H1 (cell line): Measurements from ENCODE around the gene CLUH. TPM values are rescaled to one million over a fixed set of nuclear protein-coding genes. Genes with fewer than 3 reads are reported as not detected.

Source experiments
- CTCF ChIA-PET: fragments of 300-600 bp; sonication (Branson Sonifier 250); formaldehyde crosslinking; loops from one replicate; lab custom pipeline; 2021; ENCODE audit not compliant: partially characterized antibody; lab: Charles Lee
- POLR2A ChIA-PET: fragments of 300-600 bp; sonication (Branson Sonifier 250); formaldehyde crosslinking; loops from one replicate; lab custom pipeline; 2021; ENCODE audit warnings: inconsistent platforms; ENCODE audit not compliant: partially characterized antibody; lab: Charles Lee
- DNase-seq, 2 experiments: peaks; one replicate each; pipeline versions ENCODE4 v3.0.0 to v3.0.0-alpha.2; 2010 to 2022; ENCODE audit warnings: low spot score in 2 of 2, low read depth in 1 of 2, mixed read lengths in 1 of 2
- FAIRE-seq: peaks from 2 replicates; lab custom pipeline; 2011; peaks lifted over from hg19 to GRCh38; lab: Jason Lieb, UNC
- H2AFZ ChIP-seq: 2 replicates; pipeline ENCODE4 v1.8.1; 2012; ENCODE audit warnings: low read length, inconsistent platforms
- H2AK5ac ChIP-seq: 2 replicates; pipeline ENCODE4 v1.6.1; 2013; ENCODE audit warnings: low read depth, low read length
- H2BK120ac ChIP-seq: replicated peaks from 2 replicates; pipeline ENCODE3; 2013; ENCODE audit warnings: low read depth, low read length, inconsistent platforms
- H2BK12ac ChIP-seq: 2 replicates; pipeline ENCODE4 v1.6.1; 2013; ENCODE audit warnings: low read depth, low read length
- H2BK15ac ChIP-seq: 2 replicates; pipeline ENCODE4 v1.6.1; 2013; ENCODE audit warnings: low read length
- H2BK20ac ChIP-seq: 2 replicates; pipeline ENCODE4 v1.6.1; 2013; ENCODE audit warnings: low read length
- H2BK5ac ChIP-seq: 2 replicates; pipeline ENCODE4 v1.6.1; 2013; ENCODE audit warnings: low read depth, low read length
- H3K14ac ChIP-seq: 2 replicates; pipeline ENCODE4 v1.6.1; 2013; ENCODE audit warnings: inconsistent platforms; ENCODE audit not compliant: insufficient read length
- H3K18ac ChIP-seq: 2 replicates; pipeline ENCODE4 v1.6.1; 2013; ENCODE audit warnings: low read length; ENCODE audit errors: extremely low read depth
- H3K23ac ChIP-seq: 2 replicates; pipeline ENCODE4 v1.6.1; 2013; ENCODE audit warnings: inconsistent platforms; ENCODE audit not compliant: insufficient read length
- H3K23me2 ChIP-seq: 2 replicates; pipeline ENCODE4 v1.6.1; 2013; ENCODE audit warnings: low read depth, low read length
- H3K27ac ChIP-seq: 2 replicates; pipeline ENCODE4 v1.6.1; 2011; ENCODE audit warnings: low read depth, low read length, inconsistent platforms
- H3K27me3 ChIP-seq, 4 experiments: replicated peaks in 1 of 4; 1 replicate in 1 of 4; 2 replicates in 3 of 4; pipeline versions ENCODE4 v1.6.1 to v1.8.1; 2011 to 2013; ENCODE audit warnings: low read length in 3 of 4, mild to moderate bottlenecking in 3 of 4, inconsistent platforms in 2 of 4, mixed read lengths in 2 of 4, moderate library complexity in 1 of 4; ENCODE audit not compliant: control insufficient read depth in 3 of 4, insufficient read depth in 3 of 4; ENCODE audit errors: extremely low read depth in 1 of 4
- H3K36me3 ChIP-seq, 4 experiments: 2 replicates each; pipeline versions ENCODE4 v1.6.1 to v1.8.1; 2011 to 2013; ENCODE audit warnings: mild to moderate bottlenecking in 4 of 4, low read length in 3 of 4, moderate library complexity in 2 of 4, control low read depth in 1 of 4, inconsistent platforms in 1 of 4; ENCODE audit not compliant: insufficient read depth in 4 of 4, control insufficient read depth in 2 of 4
- H3K4ac ChIP-seq: replicated peaks from 2 replicates; pipeline ENCODE3; 2013; ENCODE audit warnings: low read length, low read depth, mixed read lengths, inconsistent platforms; ENCODE audit not compliant: insufficient read length
- H3K4me1 ChIP-seq, 4 experiments: replicated peaks in 1 of 4; 1 replicate in 1 of 4; 2 replicates in 3 of 4; pipeline versions ENCODE4 v1.6.1 to v1.8.1; 2011 to 2013; ENCODE audit warnings: low read length in 3 of 4, inconsistent platforms in 2 of 4, mixed read lengths in 1 of 4; ENCODE audit not compliant: insufficient read depth in 4 of 4, control insufficient read depth in 3 of 4
- H3K4me2 ChIP-seq, 2 experiments: 2 replicates each; pipeline versions ENCODE4 v1.6.1 to v1.8.1; 2011 to 2013; ENCODE audit warnings: low read depth in 2 of 2, low read length in 2 of 2, control low read depth in 1 of 2, inconsistent platforms in 1 of 2, mild to moderate bottlenecking in 1 of 2; ENCODE audit not compliant: insufficient read depth in 1 of 2
- H3K4me3 ChIP-seq, 4 experiments: fragments of 200-600, 300-600 bp in 1 of 4; sonication (generic), shearing (Covaris generic), sonication (Bioruptor Twin) in 1 of 4; 2 replicates each; pipeline versions ENCODE4 v1.5.1 to v1.8.1; 2011 to 2016; ENCODE audit warnings: low read length in 4 of 4, low read depth in 3 of 4, control low read depth in 2 of 4, inconsistent platforms in 2 of 4, mild to moderate bottlenecking in 2 of 4, mixed read lengths in 1 of 4, moderate library complexity in 1 of 4; ENCODE audit not compliant: insufficient read depth in 2 of 4; ENCODE audit errors: extremely low read depth in 1 of 4
- H3K56ac ChIP-seq: replicated peaks from 2 replicates; pipeline ENCODE3; 2013; ENCODE audit warnings: low read depth, mild to moderate bottlenecking, mixed read lengths, low read length, inconsistent platforms; ENCODE audit not compliant: insufficient read length
- H3K79me1 ChIP-seq: 2 replicates; pipeline ENCODE4 v1.6.1; 2013; ENCODE audit warnings: low read depth, low read length, control low read depth
- H3K79me2 ChIP-seq, 2 experiments: 2 replicates each; pipeline versions ENCODE4 v1.6.1 to v1.8.1; 2012 to 2013; ENCODE audit warnings: low read length in 2 of 2, mild to moderate bottlenecking in 2 of 2, inconsistent platforms in 1 of 2; ENCODE audit not compliant: insufficient read depth in 2 of 2, control insufficient read depth in 1 of 2
- H3K9ac ChIP-seq, 4 experiments: replicated peaks in 1 of 4; 1 replicate in 1 of 4; 2 replicates in 3 of 4; pipeline versions ENCODE4 v1.6.1 to v1.8.1; 2011 to 2013; ENCODE audit warnings: low read depth in 3 of 4, low read length in 3 of 4, control low read depth in 2 of 4, mild to moderate bottlenecking in 2 of 4, moderate library complexity in 2 of 4, inconsistent platforms in 1 of 4; ENCODE audit errors: extremely low read depth in 1 of 4
- H3K9me3 ChIP-seq, 2 experiments: 2 replicates each; pipeline versions ENCODE4 v1.6.1 to v1.8.1; 2012 to 2013; ENCODE audit warnings: mild to moderate bottlenecking in 2 of 2, moderate library complexity in 2 of 2, control low read depth in 1 of 2, inconsistent platforms in 1 of 2, low read depth in 1 of 2, low read length in 1 of 2, mixed read lengths in 1 of 2; ENCODE audit not compliant: insufficient read depth in 2 of 2
- H4K20me1 ChIP-seq, 2 experiments: replicated peaks in 1 of 2; 2 replicates each; pipeline versions ENCODE3 to v1.8.1; 2011 to 2013; ENCODE audit warnings: inconsistent platforms in 2 of 2, low read length in 2 of 2, mild to moderate bottlenecking in 1 of 2; ENCODE audit not compliant: insufficient read depth in 2 of 2, control insufficient read depth in 1 of 2
- H4K5ac ChIP-seq: 2 replicates; pipeline ENCODE4 v1.6.1; 2013; ENCODE audit warnings: low read length, low read depth, mixed read lengths, inconsistent platforms; ENCODE audit not compliant: insufficient read length
- H4K8ac ChIP-seq: 2 replicates; pipeline ENCODE4 v1.8.0; 2013; ENCODE audit warnings: mild to moderate bottlenecking, moderate library complexity, low read length, inconsistent platforms; ENCODE audit not compliant: insufficient read depth; ENCODE audit errors: extremely low read depth
- H4K91ac ChIP-seq: replicated peaks from 2 replicates; pipeline ENCODE3; 2013; ENCODE audit warnings: low read length, mixed read lengths, inconsistent platforms; ENCODE audit not compliant: insufficient read length
- ASH2L ChIP-seq: fragments of 200-600, 300-600 bp; sonication (generic); IDR thresholded peaks from one replicate; pipeline ENCODE4 v1.7.1; 2017; ENCODE audit warnings: low read length
- CHD2 ChIP-seq: IDR thresholded peaks from 2 replicates; pipeline ENCODE4 v1.6.1; 2012; ENCODE audit warnings: low read length, improper control_type of control experiment
- GTF2F1 ChIP-seq: IDR thresholded peaks from 2 replicates; pipeline ENCODE4 v1.6.1; 2012; ENCODE audit warnings: low read depth, low read length, improper control_type of control experiment, borderline replicate concordance
- JUND ChIP-seq: IDR thresholded peaks from 2 replicates; pipeline ENCODE4 v1.6.1; 2011; ENCODE audit warnings: mild to moderate bottlenecking, improper control_type of control experiment, low read length
- RXRA ChIP-seq: IDR thresholded peaks from 2 replicates; pipeline ENCODE4 v1.6.1; 2011; ENCODE audit warnings: low read depth, mild to moderate bottlenecking, low read length, moderate library complexity; ENCODE audit not compliant: insufficient read depth
- SIRT6 ChIP-seq: IDR thresholded peaks from one replicate; pipeline ENCODE4 v1.7.1; 2012; ENCODE audit warnings: low read length, inconsistent platforms
- WGBS, 2 experiments: shearing (Covaris generic) in 1 of 2; methylation state at CpG; one replicate each; pipeline versions ENCODE4 v1.1.6 to v1.1.7; 2013 to 2015; ENCODE audit warnings: low lambda C conversion rate in 2 of 2, mixed read lengths in 2 of 2, inconsistent platforms in 1 of 2, low coverage in 1 of 2, missing lambda C conversion rate in 1 of 2; ENCODE audit not compliant: insufficient replicate concordance in 2 of 2, insufficient coverage in 1 of 2, insufficient read length in 1 of 2; ENCODE audit errors: extremely low coverage in 1 of 2, missing lambda C conversion rate in 1 of 2; 5-methylcytosine and 5-hydroxymethylcytosine counted together
- polyA plus RNA-seq, 7 experiments: library from polyadenylated mRNA; depleted of rRNA in 3 of 7; stranded (reverse) in 5 of 7; unstranded in 2 of 7; fragments of >200 nt in 5 of 7; fragments of 200-250 nt in 2 of 7; gene quantifications; 1 replicate in 5 of 7; 2 replicates in 1 of 7; 4 replicates in 1 of 7; pipeline versions ENCODE4 v1.2.1 to v1.2.3, GENCODE V29; 2011 to 2013; ENCODE audit warnings: missing spikeins in 2 of 7, mixed read lengths in 2 of 7
- total RNA-seq: library from RNA; stranded (reverse); fragmentation: NEBNext Ultra II Directional; extraction: Animal tissue kit (Norgen Biotek cat#: 25700); gene quantifications from 2 replicates; pipeline ENCODE4 v1.2.1, GENCODE V29; 2021
- TF ChIP-seq, protein P1 (sequence below): IDR thresholded peaks from 2 replicates; pipeline ENCODE4 v1.6.1; 2011; ENCODE audit warnings: low read depth, mild to moderate bottlenecking, low read length; ENCODE audit not compliant: insufficient read depth

CLUH gene
- total and polyA plus RNA-seq, 2 of the 8 experiments (the other 6 are each of a cell fraction or from before 2014, with no cell fraction given): 33.6 to 98.6 TPM

- Histone ChIP-seq H3K79me1 (no peaks in the 10 kb centered on the region), H3K9ac (no peak overlapping the region), H3K4me2 (no peak overlapping the region), H2BK20ac (no peak overlapping the region), H2BK5ac (no peak overlapping the region), H3K27ac (no peak overlapping the region), H3K23ac (no peak overlapping the region), H2BK120ac (no peak overlapping the region), H4K5ac (no peak overlapping the region), H3K4me1 (peaks cover 3 to 19% (median 8%) of the 10 kb centered on the region in 4 experiments), H4K8ac (no peak overlapping the region), H3K4me3 (no peak overlapping the region), H2AK5ac (no peak overlapping the region), H3K9me3 (no peaks in the 10 kb centered on the region), H4K20me1 (no peaks in the 10 kb centered on the region), H2AFZ (no peak overlapping the region), H3K79me2 (no peaks in the 10 kb centered on the region), H3K56ac (no peak overlapping the region), H4K91ac (no peak overlapping the region), H3K36me3 (no peaks in the 10 kb centered on the region), H3K23me2 (no peaks in the 10 kb centered on the region), H3K27me3 (no peaks in the 10 kb centered on the region), H3K18ac (no peak overlapping the region), H3K14ac (no peak overlapping the region), H2BK12ac (no peak overlapping the region), H2BK15ac (no peak overlapping the region), H3K4ac (no peak overlapping the region)
- CTCF ChIA-PET: interaction anchor here (10.0 kb wide), 1 partner anchor 10 kb away, joined by 62 read pairs; no protein-coding TSS in a partner anchor
- TF ChIP-seq SIRT6 (no peak), JUND (no peak), ASH2L (no peak), RXRA (no peak), GTF2F1 (no peak), CHD2 (no peak)
- TF ChIP-seq, protein P1, sequence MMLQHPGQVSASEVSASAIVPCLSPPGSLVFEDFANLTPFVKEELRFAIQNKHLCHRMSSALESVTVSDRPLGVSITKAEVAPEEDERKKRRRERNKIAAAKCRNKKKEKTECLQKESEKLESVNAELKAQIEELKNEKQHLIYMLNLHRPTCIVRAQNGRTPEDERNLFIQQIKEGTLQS: no peak
- no peak for DNase-seq
- WGBS, 2 experiments: 94% methylated on average over 13 of the region's 13 CpGs; no CpG with 5 or more reads in 1 of the 2 experiments
- no peak for FAIRE-seq
- POLR2A ChIA-PET: interaction anchor here (1.0 to 1.6 kb wide), 4 partner anchors 9 to 50 kb away, joined by 3 to 5 read pairs (median 4); no protein-coding TSS in a partner anchor
Observed at GRCh38 chr17:2718150-2718938, 6.8 kb upstream of the CLUH start.
